GM23338 (cell line): ENCODE measurements around the gene RNF217. TPM values are rescaled to one million over a fixed set of nuclear protein-coding genes. Genes with fewer than 3 reads are reported as not detected.

Experiments used
- ATAC-seq: fragments of 200-7000 bp; cut with Tn5 transposase; 3 replicates; pipeline ENCODE4 v1.9.1; 2020
- DNase-seq: peaks from one replicate; pipeline ENCODE4 v3.0.0-alpha.2; 2015; ENCODE audit warnings: low spot score
- H2AFZ ChIP-seq: fragments of 200-600 bp; sonication (generic); 2 replicates; pipeline ENCODE4 v1.8.0; 2016; ENCODE audit warnings: antibody characterized with exemption, mild to moderate bottlenecking, moderate library complexity
- H3F3A ChIP-seq: fragments of 200-600 bp; sonication (generic); replicated peaks from 2 replicates; pipeline ENCODE4 v1.8.0; 2017; ENCODE audit warnings: antibody characterized with exemption, mixed run types, low read depth
- H3K27ac ChIP-seq: fragments of 200-600 bp; sonication (generic); 2 replicates; pipeline ENCODE4 v1.6.1; 2016; ENCODE audit warnings: low read depth
- H3K27me3 ChIP-seq: fragments of 200-600 bp; sonication (generic); 2 replicates; pipeline ENCODE4 v1.8.0; 2016; ENCODE audit warnings: mild to moderate bottlenecking, mixed run types, moderate library complexity; ENCODE audit not compliant: insufficient read depth
- H3K36me3 ChIP-seq: fragments of 200-600 bp; sonication (generic); 2 replicates; pipeline ENCODE4 v1.8.0; 2016; ENCODE audit warnings: mild to moderate bottlenecking; ENCODE audit not compliant: insufficient read depth
- H3K4me1 ChIP-seq: fragments of 200-600 bp; sonication (generic); 2 replicates; pipeline ENCODE4 v1.8.0; 2016; ENCODE audit warnings: mild to moderate bottlenecking, moderate library complexity; ENCODE audit not compliant: insufficient read depth
- H3K4me2 ChIP-seq: fragments of 200-600 bp; sonication (generic); 2 replicates; pipeline ENCODE4 v1.7.1; 2017; ENCODE audit warnings: mixed run types
- H3K4me3 ChIP-seq: fragments of 200-600 bp; sonication (generic); 2 replicates; pipeline ENCODE4 v1.6.1; 2016; ENCODE audit warnings: mixed run types
- H3K79me2 ChIP-seq: fragments of 200-600 bp; sonication (generic); replicated peaks from 2 replicates; pipeline ENCODE4 v1.8.0; 2017; ENCODE audit warnings: mild to moderate bottlenecking; ENCODE audit not compliant: insufficient read depth
- H3K9me2 ChIP-seq: fragments of 200-600 bp; sonication (generic); 2 replicates; pipeline ENCODE4 v1.8.0; 2017; ENCODE audit not compliant: insufficient read depth
- H4K20me1 ChIP-seq: fragments of 200-600 bp; sonication (generic); replicated peaks from 2 replicates; pipeline ENCODE4 v1.8.0; 2017; ENCODE audit warnings: mild to moderate bottlenecking; ENCODE audit not compliant: insufficient read depth
- H3K27ac Mint-ChIP-seq: 2 replicates; pipeline ENCODE4 v1.8.0; 2020; ENCODE audit warnings: inconsistent platforms, mild to moderate bottlenecking, moderate library complexity, mixed read lengths
- H3K27me3 Mint-ChIP-seq: 3 replicates; pipeline ENCODE4 v1.8.0; 2022; ENCODE audit warnings: low read depth, mild to moderate bottlenecking, moderate library complexity, mixed read lengths, inconsistent platforms; ENCODE audit not compliant: insufficient read depth, poor library complexity
- H3K36me3 Mint-ChIP-seq: 3 replicates; pipeline ENCODE4 v1.8.0; 2021; ENCODE audit warnings: low read depth, mild to moderate bottlenecking, inconsistent platforms, moderate library complexity, mixed read lengths
- H3K4me1 Mint-ChIP-seq: 3 replicates; pipeline ENCODE4 v1.8.0; 2020; ENCODE audit warnings: mild to moderate bottlenecking, inconsistent platforms, mixed read lengths
- H3K4me3 Mint-ChIP-seq: 3 replicates; pipeline ENCODE4 v1.8.0; 2021; ENCODE audit warnings: moderate library complexity, mild to moderate bottlenecking, inconsistent platforms, mixed read lengths
- H3K9me3 Mint-ChIP-seq: 3 replicates; pipeline ENCODE4 v1.8.0; 2020; ENCODE audit warnings: moderate library complexity, mild to moderate bottlenecking, inconsistent platforms, mixed read lengths
- EZH2 ChIP-seq: fragments of 200-600 bp; sonication (generic); IDR thresholded peaks from one replicate; pipeline ENCODE4 v1.8.0; 2017; ENCODE audit warnings: antibody characterized with exemption, mild to moderate bottlenecking, low read depth; ENCODE audit not compliant: unreplicated experiment
- EZH2phosphoT487 ChIP-seq: fragments of 200-600 bp; sonication (generic); IDR thresholded peaks from one replicate; pipeline ENCODE4 v1.8.1; 2018; ENCODE audit warnings: antibody characterized with exemption; ENCODE audit not compliant: unreplicated experiment
- JUNB ChIP-seq: IDR thresholded peaks from one replicate; pipeline ENCODE4 v1.6.1; 2016; ENCODE audit warnings: antibody characterized with exemption; ENCODE audit not compliant: unreplicated experiment
- NANOG ChIP-seq: IDR thresholded peaks from 2 replicates; pipeline ENCODE4 v1.6.1; 2016; ENCODE audit warnings: antibody characterized with exemption, borderline replicate concordance
- POLR2AphosphoS5 ChIP-seq: IDR thresholded peaks from 2 replicates; pipeline ENCODE4 v1.6.1; 2016; ENCODE audit warnings: antibody characterized with exemption, low read depth
- STAT1 ChIP-seq: IDR thresholded peaks from one replicate; pipeline ENCODE4 v1.6.1; 2016; ENCODE audit warnings: antibody characterized with exemption; ENCODE audit not compliant: unreplicated experiment
- ZNF114 ChIP-seq: fragments of 250-450 bp; sonication (Bioruptor Pico); IDR thresholded peaks from 2 replicates; pipeline ENCODE4 v1.5.0; 2020; ENCODE audit warnings: mild to moderate bottlenecking, moderate library complexity
- ZNF331 ChIP-seq: fragments of 250-450 bp; sonication (Bioruptor Pico); IDR thresholded peaks from 2 replicates; pipeline ENCODE4 v1.5.0; 2020; ENCODE audit warnings: low read depth, mild to moderate bottlenecking, moderate library complexity
- polyA plus RNA-seq: library from polyadenylated mRNA; unstranded; fragments of >200 nt; fragmentation: Nextera tagmentation; extraction: Ambion mirVana; gene quantifications from 2 replicates; pipeline ENCODE4 v1.2.1, GENCODE V29; 2016
- total RNA-seq: library from RNA; depleted of rRNA; stranded (reverse); fragments of >200 nt; shearing (Covaris generic); gene quantifications from 2 replicates; pipeline ENCODE4 v1.2.3, GENCODE V29; 2014
- TF ChIP-seq, protein P1 (sequence below): IDR thresholded peaks from 2 replicates; pipeline ENCODE4 v1.6.1; 2016; ENCODE audit warnings: antibody characterized with exemption
- TF ChIP-seq, protein P2 (sequence below), 2 experiments: fragments of 200-600 bp in 1 of 2; sonication (generic) in 1 of 2; conservative IDR thresholded peaks; 2 replicates each; pipeline versions ENCODE4 v1.5.1 to v1.6.1; 2016 to 2017; ENCODE audit warnings: antibody characterized with exemption in 2 of 2, low read depth in 2 of 2, mild to moderate bottlenecking in 2 of 2, moderate library complexity in 1 of 2
- TF ChIP-seq, protein P3 (sequence below): IDR thresholded peaks from one replicate; pipeline ENCODE4 v1.6.1; 2018; ENCODE audit warnings: antibody characterized with exemption; ENCODE audit not compliant: unreplicated experiment

Gene RNF217
- total and polyA plus RNA-seq, 2 experiments from 2014 or later, result 1.7 to 6.2 TPM

DNA sequence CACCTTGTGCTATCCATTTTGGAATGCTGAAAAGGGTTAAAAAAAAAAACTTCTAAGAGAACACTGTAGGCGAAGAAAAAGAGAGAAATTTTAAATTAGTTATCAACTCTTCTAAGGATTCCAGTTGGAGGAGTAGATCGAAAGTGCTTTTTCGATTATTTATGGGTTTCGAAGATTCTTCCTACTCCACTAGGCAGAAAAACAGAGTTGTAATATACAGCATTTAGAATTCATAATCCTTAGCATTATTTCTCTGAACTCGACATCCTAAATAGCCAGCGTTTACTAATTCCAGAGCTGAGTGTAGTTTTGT, 817 bp upstream of the RNF217 start:
- Histone ChIP-seq H4K20me1 (no peaks in the 10 kb centered on the region), H3K36me3 (no peaks in the 10 kb centered on the region), H3K27me3 (peaks cover 30% of the 10 kb centered on the region), H3K79me2 (peaks cover 19% of the 10 kb centered on the region; the same call in 1 of the 2 replicates), H3F3A (no peaks in the 10 kb centered on the region), H3K4me2 (peak overlapping the region; percentile 87), H3K4me1 (peaks cover 11% of the 10 kb centered on the region), H2AFZ (peak overlapping the region; percentile 90; the same call in 1 of the 2 replicates), H3K27ac (no peak overlapping the region), H3K4me3 (peak overlapping the region; percentile 84), H3K9me2 (no peaks in the 10 kb centered on the region)
- Mint-ChIP-seq H3K4me1 (peaks cover 26% of the 10 kb centered on the region), H3K4me3 (peak overlapping the region; percentile 86), H3K27ac (no peak overlapping the region), H3K27me3 (peaks cover 11% of the 10 kb centered on the region), H3K9me3 (no peaks in the 10 kb centered on the region), H3K36me3 (no peaks in the 10 kb centered on the region; the same call in 2 of the 3 replicates)
- DNase-seq (no peak), ATAC-seq (no peak)
- TF ChIP-seq STAT1, result no peak
- TF ChIP-seq ZNF114 (CRISPR knock-in tag), result no peak
- no peak for TF ChIP-seq NANOG
- TF ChIP-seq POLR2AphosphoS5, result no peak
- no peak for TF ChIP-seq EZH2phosphoT487
- TF ChIP-seq, protein P1, sequence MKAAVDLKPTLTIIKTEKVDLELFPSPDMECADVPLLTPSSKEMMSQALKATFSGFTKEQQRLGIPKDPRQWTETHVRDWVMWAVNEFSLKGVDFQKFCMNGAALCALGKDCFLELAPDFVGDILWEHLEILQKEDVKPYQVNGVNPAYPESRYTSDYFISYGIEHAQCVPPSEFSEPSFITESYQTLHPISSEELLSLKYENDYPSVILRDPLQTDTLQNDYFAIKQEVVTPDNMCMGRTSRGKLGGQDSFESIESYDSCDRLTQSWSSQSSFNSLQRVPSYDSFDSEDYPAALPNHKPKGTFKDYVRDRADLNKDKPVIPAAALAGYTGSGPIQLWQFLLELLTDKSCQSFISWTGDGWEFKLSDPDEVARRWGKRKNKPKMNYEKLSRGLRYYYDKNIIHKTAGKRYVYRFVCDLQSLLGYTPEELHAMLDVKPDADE, result no peak
- TF ChIP-seq ZNF331 (CRISPR knock-in tag), result no peak
- no peak for TF ChIP-seq EZH2
- TF ChIP-seq, protein P2, sequence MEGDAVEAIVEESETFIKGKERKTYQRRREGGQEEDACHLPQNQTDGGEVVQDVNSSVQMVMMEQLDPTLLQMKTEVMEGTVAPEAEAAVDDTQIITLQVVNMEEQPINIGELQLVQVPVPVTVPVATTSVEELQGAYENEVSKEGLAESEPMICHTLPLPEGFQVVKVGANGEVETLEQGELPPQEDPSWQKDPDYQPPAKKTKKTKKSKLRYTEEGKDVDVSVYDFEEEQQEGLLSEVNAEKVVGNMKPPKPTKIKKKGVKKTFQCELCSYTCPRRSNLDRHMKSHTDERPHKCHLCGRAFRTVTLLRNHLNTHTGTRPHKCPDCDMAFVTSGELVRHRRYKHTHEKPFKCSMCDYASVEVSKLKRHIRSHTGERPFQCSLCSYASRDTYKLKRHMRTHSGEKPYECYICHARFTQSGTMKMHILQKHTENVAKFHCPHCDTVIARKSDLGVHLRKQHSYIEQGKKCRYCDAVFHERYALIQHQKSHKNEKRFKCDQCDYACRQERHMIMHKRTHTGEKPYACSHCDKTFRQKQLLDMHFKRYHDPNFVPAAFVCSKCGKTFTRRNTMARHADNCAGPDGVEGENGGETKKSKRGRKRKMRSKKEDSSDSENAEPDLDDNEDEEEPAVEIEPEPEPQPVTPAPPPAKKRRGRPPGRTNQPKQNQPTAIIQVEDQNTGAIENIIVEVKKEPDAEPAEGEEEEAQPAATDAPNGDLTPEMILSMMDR (conservative IDR thresholded peaks at IDR 0.05; ENCODE audit: low read depth in 2 of 2), result no peak

DNA sequence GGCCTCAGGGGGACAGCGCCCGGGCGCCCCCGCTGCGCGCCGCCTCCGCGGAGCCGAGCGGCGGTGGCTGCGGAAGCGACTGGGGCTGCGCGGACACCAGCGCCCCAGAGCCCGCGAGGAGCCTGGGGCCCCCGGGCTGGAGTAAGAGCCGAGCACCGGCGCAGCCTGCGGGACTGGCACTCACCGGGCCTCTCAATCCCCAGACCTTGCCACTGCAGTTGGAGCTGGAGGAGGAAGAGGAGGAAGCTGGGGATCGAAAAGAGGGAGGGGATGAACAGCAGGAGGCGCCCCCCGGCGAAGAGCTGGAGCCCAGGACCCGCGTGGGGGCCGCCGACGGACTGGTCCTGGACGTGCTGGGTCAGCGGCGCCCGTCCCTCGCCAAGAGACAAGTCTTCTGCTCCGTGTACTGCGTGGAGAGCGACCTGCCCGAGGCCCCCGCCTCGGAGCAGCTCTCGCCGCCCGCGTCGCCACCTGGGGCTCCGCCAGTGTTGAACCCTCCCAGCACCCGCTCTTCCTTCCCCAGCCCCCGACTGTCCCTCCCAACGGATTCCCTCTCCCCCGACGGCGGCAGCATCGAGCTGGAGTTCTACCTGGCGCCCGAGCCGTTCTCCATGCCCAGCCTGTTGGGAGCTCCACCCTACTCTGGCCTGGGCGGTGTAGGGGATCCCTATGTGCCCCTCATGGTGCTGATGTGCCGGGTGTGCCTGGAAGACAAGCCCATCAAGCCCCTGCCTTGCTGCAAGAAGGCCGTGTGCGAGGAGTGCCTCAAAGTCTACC, 590 bp downstream of the RNF217 start:
- Histone ChIP-seq H2AFZ (peak overlapping the region; percentile 90), H3K79me2 (peaks cover 22% of the 10 kb centered on the region; the same call in 1 of the 2 replicates)

More for the DNA sequence above, 590 bp downstream of the RNF217 start:
- Mint-ChIP-seq H3K9me3 (no peaks in the 10 kb centered on the region), H3K4me1 (peaks cover 26% of the 10 kb centered on the region), H3K27ac (no peak overlapping the region), H3K36me3 (no peaks in the 10 kb centered on the region; the same call in 2 of the 3 replicates), H3K4me3 (peak overlapping the region; percentile 74), H3K27me3 (peaks cover 11% of the 10 kb centered on the region)
- ATAC-seq, result peak; percentile 73
- no peak overlapping the region for H3K27ac ChIP-seq
- H3K4me2 ChIP-seq, result peak overlapping the region; percentile 87
- no peaks in the 10 kb centered on the region for H4K20me1 ChIP-seq
- no peaks in the 10 kb centered on the region for H3K9me2 ChIP-seq
- H3K4me1 ChIP-seq, result peaks cover 11% of the 10 kb centered on the region
- H3K27me3 ChIP-seq, result peaks cover 30% of the 10 kb centered on the region
- no peaks in the 10 kb centered on the region for H3K36me3 ChIP-seq
- DNase-seq, result peak; percentile 63
- H3F3A ChIP-seq, result no peaks in the 10 kb centered on the region
- TF ChIP-seq, protein P2 (conservative IDR thresholded peaks at IDR 0.05; ENCODE audit: low read depth in 2 of 2), result peak; percentile 11 to 27; a peak in 1 of 4 replicates
- TF ChIP-seq, protein P3, sequence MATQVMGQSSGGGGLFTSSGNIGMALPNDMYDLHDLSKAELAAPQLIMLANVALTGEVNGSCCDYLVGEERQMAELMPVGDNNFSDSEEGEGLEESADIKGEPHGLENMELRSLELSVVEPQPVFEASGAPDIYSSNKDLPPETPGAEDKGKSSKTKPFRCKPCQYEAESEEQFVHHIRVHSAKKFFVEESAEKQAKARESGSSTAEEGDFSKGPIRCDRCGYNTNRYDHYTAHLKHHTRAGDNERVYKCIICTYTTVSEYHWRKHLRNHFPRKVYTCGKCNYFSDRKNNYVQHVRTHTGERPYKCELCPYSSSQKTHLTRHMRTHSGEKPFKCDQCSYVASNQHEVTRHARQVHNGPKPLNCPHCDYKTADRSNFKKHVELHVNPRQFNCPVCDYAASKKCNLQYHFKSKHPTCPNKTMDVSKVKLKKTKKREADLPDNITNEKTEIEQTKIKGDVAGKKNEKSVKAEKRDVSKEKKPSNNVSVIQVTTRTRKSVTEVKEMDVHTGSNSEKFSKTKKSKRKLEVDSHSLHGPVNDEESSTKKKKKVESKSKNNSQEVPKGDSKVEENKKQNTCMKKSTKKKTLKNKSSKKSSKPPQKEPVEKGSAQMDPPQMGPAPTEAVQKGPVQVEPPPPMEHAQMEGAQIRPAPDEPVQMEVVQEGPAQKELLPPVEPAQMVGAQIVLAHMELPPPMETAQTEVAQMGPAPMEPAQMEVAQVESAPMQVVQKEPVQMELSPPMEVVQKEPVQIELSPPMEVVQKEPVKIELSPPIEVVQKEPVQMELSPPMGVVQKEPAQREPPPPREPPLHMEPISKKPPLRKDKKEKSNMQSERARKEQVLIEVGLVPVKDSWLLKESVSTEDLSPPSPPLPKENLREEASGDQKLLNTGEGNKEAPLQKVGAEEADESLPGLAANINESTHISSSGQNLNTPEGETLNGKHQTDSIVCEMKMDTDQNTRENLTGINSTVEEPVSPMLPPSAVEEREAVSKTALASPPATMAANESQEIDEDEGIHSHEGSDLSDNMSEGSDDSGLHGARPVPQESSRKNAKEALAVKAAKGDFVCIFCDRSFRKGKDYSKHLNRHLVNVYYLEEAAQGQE, result no peak
- no peak for TF ChIP-seq JUNB
- peak overlapping the region; percentile 84 for H3K4me3 ChIP-seq
